Keratinocyte (primary cell): Measurements from ENCODE around the gene SOWAHD.
"Not testable (repeated sequence)": the region's sequence is repeated elsewhere in the genome, so short reads cannot be mapped to it uniquely, and the experiment has no call there.

ENCODE experiments used
- CTCF ChIP-seq, 3 experiments: IDR thresholded peaks in 1 of 3; conservative IDR thresholded peaks in 1 of 3; optimal IDR thresholded peaks in 1 of 3; 2 replicates in 2 of 3; 3 replicates in 1 of 3; pipeline versions ENCODE3 to v1.5.1; 2011; ENCODE audit warnings: low read length in 3 of 3, mild to moderate bottlenecking in 3 of 3, moderate library complexity in 2 of 3, control low read depth in 1 of 3, inconsistent platforms in 1 of 3; ENCODE audit not compliant: insufficient read depth in 2 of 3; ENCODE audit errors: extremely low read depth in 1 of 3
- EZH2 ChIP-seq: IDR thresholded peaks from one replicate; pipeline ENCODE4 v1.6.1; 2012; ENCODE audit warnings: inconsistent platforms, mild to moderate bottlenecking, low read length, moderate library complexity

- TF ChIP-seq CTCF (optimal IDR thresholded peaks at IDR 0.05 in 1 of 3, IDR thresholded peaks at IDR 0.05 in 1 of 3, conservative IDR thresholded peaks at IDR 0.05 in 1 of 3; ENCODE audit: extremely low read depth in 1 of 3, insufficient read depth in 2 of 3, low read length in 3 of 3); EZH2: not testable (repeated sequence)
Measured at GRCh38 chrX:119769388-119769787, 11.0 kb downstream of the SOWAHD start.
